MCF 10A (cell line): ENCODE measurements around the gene CAAP1. TPM values are rescaled to one million over a fixed set of nuclear protein-coding genes. Genes with fewer than 3 reads are reported as not detected.
A peak's percentile ranks its signal among the peaks of the same experiment; 100 is the strongest.

Source experiments
- BruUV-seq: library from RNA; stranded (reverse); fragments of 400-500 nt; replicated peaks from 2 replicates; lab custom pipeline; 2021; lab: Mats Ljungman, UMichigan
- CTCF ChIA-PET: fragments of 300-600 bp; sonication (Branson Sonifier 250); formaldehyde crosslinking; extraction: SDS; loops from one replicate; lab custom pipeline; 2021; ENCODE audit warnings: antibody characterized with exemption, inconsistent platforms; lab: Yijun Ruan, JAX
- POLR2A ChIA-PET: fragments of 300-600, 350-650 bp; sonication (Branson Sonifier 250); formaldehyde crosslinking; extraction: SDS; loops from one replicate; lab custom pipeline; 2020; ENCODE audit warnings: antibody characterized with exemption, inconsistent platforms; lab: Yijun Ruan, JAX
- DNase-seq: peaks from one replicate; pipeline ENCODE4 v3.0.0-alpha.2; 2018; ENCODE audit not compliant: unreplicated experiment
- H3K27ac Mint-ChIP-seq: one replicate; pipeline ENCODE4 v1.8.0; 2022; ENCODE audit warnings: mild to moderate bottlenecking, low read depth, mixed read lengths; ENCODE audit not compliant: unreplicated experiment
- H3K27me3 Mint-ChIP-seq: one replicate; pipeline ENCODE4 v1.8.0; 2022; ENCODE audit warnings: mixed read lengths; ENCODE audit not compliant: insufficient read depth, unreplicated experiment
- H3K36me3 Mint-ChIP-seq: one replicate; pipeline ENCODE4 v1.8.0; 2022; ENCODE audit warnings: mild to moderate bottlenecking, moderate library complexity, mixed read lengths; ENCODE audit not compliant: insufficient read depth, unreplicated experiment
- H3K4me1 Mint-ChIP-seq: one replicate; pipeline ENCODE4 v1.8.0; 2022; ENCODE audit warnings: mixed read lengths; ENCODE audit not compliant: insufficient read depth, unreplicated experiment
- H3K4me3 Mint-ChIP-seq: one replicate; pipeline ENCODE4 v1.8.0; 2022; ENCODE audit warnings: mild to moderate bottlenecking, moderate library complexity, mixed read lengths; ENCODE audit not compliant: unreplicated experiment
- H3K9me3 Mint-ChIP-seq: one replicate; pipeline ENCODE4 v1.8.0; 2022; ENCODE audit warnings: mixed read lengths; ENCODE audit not compliant: unreplicated experiment
- CTCF ChIP-seq: fragments of 200-600 bp; IDR thresholded peaks from one replicate; pipeline ENCODE4 v1.8.0; 2022; ENCODE audit warnings: antibody characterized with exemption, mild to moderate bottlenecking; ENCODE audit not compliant: unreplicated experiment
- intact Hi-C: fragments of 100-400 bp; cut with micrococcal nuclease; formaldehyde crosslinking; loops from 2 replicates; pipeline ENCODE4 v1.14.1; 2022
- total RNA-seq: library from RNA; stranded (reverse); gene quantifications from 2 replicates; pipeline ENCODE4 v1.2.3, GENCODE V29; 2022

The CAAP1 gene
- total RNA-seq, 1 experiment from 2014 or later: 35.2 TPM

- peaks cover 10% of the 10 kb centered on the region for H3K4me1 Mint-ChIP-seq
- peak overlapping the region; percentile 100 for H3K4me3 Mint-ChIP-seq
- BruUV-seq: TSS peak; percentile 97
- H3K27ac Mint-ChIP-seq: peak overlapping the region; percentile 100
- peaks cover 14% of the 10 kb centered on the region for H3K36me3 Mint-ChIP-seq
- DNase-seq: peak; percentile 2
- H3K27me3 Mint-ChIP-seq: no peaks in the 10 kb centered on the region
- CTCF ChIA-PET: interaction anchor here (0.5 to 1.6 kb wide), 7 partner anchors 10 to 138 kb away, joined by 3 to 6 read pairs (median 3); no protein-coding TSS in a partner anchor
- peaks cover 8% of the 10 kb centered on the region for H3K9me3 Mint-ChIP-seq
- intact Hi-C loops: loop anchor here (2.0 to 5.0 kb wide), 4 partner anchors 54 to 384 kb away; partner anchors contain the start of gene PLAA
- POLR2A ChIA-PET: interaction anchor here (0.6 to 2.1 kb wide), 15 partner anchors 10 to 606 kb away, joined by 3 to 11 read pairs (median 4); partner anchors contain the start of genes IFT74 and PLAA
- no peak for TF ChIP-seq CTCF
These were observed 551 bp upstream of the CAAP1 start for GRCh38 chr9:26893030-26893676.

GRCh38 chr9:26891726-26892125 lies 876 bp downstream of the CAAP1 start:
- ChIA-PET POLR2A (interaction anchor here (0.6 to 2.1 kb wide), 21 partner anchors 8 to 152 kb away, joined by 3 to 27 read pairs (median 4); partner anchors contain the start of genes IFT74 and PLAA), CTCF (interaction anchor here (0.6 to 1.5 kb wide), 14 partner anchors 9 to 211 kb away, joined by 3 to 5 read pairs (median 4); partner anchors contain the start of genes IFT74 and PLAA)
- intact Hi-C loops: loop anchor here (2.0 to 5.0 kb wide), 4 partner anchors 56 to 386 kb away; partner anchors contain the start of gene PLAA
- H3K9me3 Mint-ChIP-seq: peaks cover 8% of the 10 kb centered on the region
- H3K4me3 Mint-ChIP-seq: peak overlapping the region; percentile 100
- DNase-seq: peak; percentile 8
- peak overlapping the region; percentile 100 for H3K27ac Mint-ChIP-seq
- no peak for TF ChIP-seq CTCF
- H3K4me1 Mint-ChIP-seq: peaks cover 16% of the 10 kb centered on the region
- H3K36me3 Mint-ChIP-seq: peaks cover 20% of the 10 kb centered on the region
- no peaks in the 10 kb centered on the region for H3K27me3 Mint-ChIP-seq
- BruUV-seq: TSS peak; percentile 58

DNA sequence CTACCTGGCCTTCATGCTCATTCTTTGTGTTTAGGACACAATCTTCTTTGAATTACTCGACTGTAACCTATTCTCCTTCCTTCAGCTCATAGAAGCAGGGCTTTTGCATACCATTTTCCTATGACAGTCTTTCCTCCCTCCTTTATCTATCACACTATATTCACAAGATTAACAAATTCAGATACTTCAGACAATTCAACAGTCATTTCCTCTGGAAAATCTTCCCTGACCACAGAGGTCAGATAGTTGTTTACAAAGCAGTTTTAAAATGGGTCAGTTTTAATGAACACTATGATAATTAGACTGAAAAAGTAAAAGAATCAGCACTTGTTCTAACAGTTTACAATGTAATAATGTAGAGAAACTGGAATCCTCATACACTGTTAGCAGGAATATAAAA lies 4.3 kb downstream of the CAAP1 start:
- Mint-ChIP-seq H3K9me3 (no peaks in the 10 kb centered on the region), H3K4me1 (peaks cover 15% of the 10 kb centered on the region)

More for the DNA sequence above, 4.3 kb downstream of the CAAP1 start:
- Mint-ChIP-seq H3K36me3 (peaks cover 43% of the 10 kb centered on the region), H3K4me3 (no peak overlapping the region), H3K27ac (no peak overlapping the region), H3K27me3 (no peaks in the 10 kb centered on the region)
- BruUV-seq: no TSS peak
- intact Hi-C loops: no loop called here
- POLR2A ChIA-PET: interaction anchor here (0.8 kb wide), 1 partner anchor 24 kb away, joined by 3 read pairs; no protein-coding TSS in a partner anchor
- TF ChIP-seq CTCF: no peak
- DNase-seq: no peak
- CTCF ChIA-PET: interaction anchor here (0.7 kb wide), 1 partner anchor 13 kb away, joined by 3 read pairs; no protein-coding TSS in a partner anchor
